ENCODE measurements around the gene DDIAS. TPM values are rescaled to one million over a fixed set of nuclear protein-coding genes. Genes with fewer than 3 reads are reported as not detected.
"Not testable (repeated sequence)": the region's sequence is repeated elsewhere in the genome, so short reads cannot be mapped to it uniquely, and the experiment has no call there.

The DDIAS gene
- total RNA-seq, 1 donor from 2014 or later: 0.11 TPM

GRCh38 chr11:82969811-82970210 is 68.3 kb downstream of the DDIAS start:
- Histone ChIP-seq H3K4me1 (no peaks in the 10 kb centered on the region), H3K4me3 (no peak overlapping the region), H3K36me3 (no peaks in the 10 kb centered on the region), H3K27me3 (no peaks in the 10 kb centered on the region), H3K9me3 (no peaks in the 10 kb centered on the region), H3K27ac (no peak overlapping the region)
- intact Hi-C loops (cut with DNase I): no loop called here
- no peak for DNase-seq (ENCODE audit: low spot score in 2 of 2)
- no peak for TF ChIP-seq CTCF (IDR thresholded peaks at IDR 0.05)

GRCh38 chr11:82970507-82971083 is 69.1 kb downstream of the DDIAS start:
- H3K4me1 ChIP-seq; DNase-seq (ENCODE audit: low spot score in 2 of 2); H3K27ac ChIP-seq; H3K9me3 ChIP-seq; H3K4me3 ChIP-seq; intact Hi-C loops (cut with DNase I); H3K27me3 ChIP-seq; H3K36me3 ChIP-seq: not testable (repeated sequence)

- DNase-seq (ENCODE audit: low spot score in 2 of 2); H3K27ac ChIP-seq; intact Hi-C loops (cut with DNase I); H3K27me3 ChIP-seq; H3K4me3 ChIP-seq; H3K4me1 ChIP-seq; H3K36me3 ChIP-seq; H3K9me3 ChIP-seq: not testable (repeated sequence)
These were observed 70.0 kb downstream of the DDIAS start for GRCh38 chr11:82971519-82971946.

GRCh38 chr11:82972103-82972502 is 70.6 kb downstream of the DDIAS start:
- Histone ChIP-seq H3K4me3 (no peak overlapping the region), H3K4me1 (no peaks in the 10 kb centered on the region), H3K27ac (no peak overlapping the region), H3K36me3 (no peaks in the 10 kb centered on the region), H3K9me3 (no peaks in the 10 kb centered on the region), H3K27me3 (no peaks in the 10 kb centered on the region)
- intact Hi-C loops (cut with DNase I): loop anchor here (1.0 kb wide), 1 partner anchor 9 kb away; no protein-coding TSS in a partner anchor
- DNase-seq (ENCODE audit: low spot score in 2 of 2): no peak
- TF ChIP-seq CTCF (IDR thresholded peaks at IDR 0.05): no peak

- no peak for DNase-seq (ENCODE audit: low spot score in 2 of 2)
- H3K27ac ChIP-seq: no peak overlapping the region
- intact Hi-C loops (cut with DNase I): no loop called here
- H3K4me3 ChIP-seq: no peak overlapping the region
- TF ChIP-seq CTCF (IDR thresholded peaks at IDR 0.05): no peak
- H3K27me3 ChIP-seq: no peaks in the 10 kb centered on the region
- H3K4me1 ChIP-seq: no peaks in the 10 kb centered on the region
- no peaks in the 10 kb centered on the region for H3K36me3 ChIP-seq
- H3K9me3 ChIP-seq: no peaks in the 10 kb centered on the region
These were observed 72.6 kb downstream of the DDIAS start for GRCh38 chr11:82974135-82974534.

- no peak for DNase-seq (ENCODE audit: low spot score in 2 of 2)
- TF ChIP-seq CTCF (IDR thresholded peaks at IDR 0.05): no peak
- H3K27me3 ChIP-seq: no peaks in the 10 kb centered on the region
- no peaks in the 10 kb centered on the region for H3K36me3 ChIP-seq
- intact Hi-C loops (cut with DNase I): no loop called here
- peaks cover 0 to 4% of the 10 kb centered on the region in 2 donors for H3K4me1 ChIP-seq
- H3K27ac ChIP-seq: no peak overlapping the region
- H3K9me3 ChIP-seq: no peaks in the 10 kb centered on the region
- no peak overlapping the region for H3K4me3 ChIP-seq
These were observed 73.3 kb downstream of the DDIAS start for GRCh38 chr11:82974851-82975250.

GRCh38 chr11:82975882-82976281 is 74.3 kb downstream of the DDIAS start:
- no peak overlapping the region for H3K27ac ChIP-seq

More at GRCh38 chr11:82975882-82976281, 74.3 kb downstream of the DDIAS start:
- Histone ChIP-seq H3K4me3 (no peak overlapping the region), H3K27me3 (no peaks in the 10 kb centered on the region), H3K9me3 (no peaks in the 10 kb centered on the region), H3K36me3 (no peaks in the 10 kb centered on the region), H3K4me1 (peaks cover 0 to 12% of the 10 kb centered on the region in 2 donors)
- TF ChIP-seq CTCF (IDR thresholded peaks at IDR 0.05): no peak
- intact Hi-C loops (cut with DNase I): no loop called here
- DNase-seq (ENCODE audit: low spot score in 2 of 2): no peak
